ENCODE data around the gene IL12A. TPM values are rescaled to one million over a fixed set of nuclear protein-coding genes. Genes with fewer than 3 reads are reported as not detected.

IL12A gene
- total RNA-seq, 1 donor from 2014 or later, result 0.54 TPM

DNA sequence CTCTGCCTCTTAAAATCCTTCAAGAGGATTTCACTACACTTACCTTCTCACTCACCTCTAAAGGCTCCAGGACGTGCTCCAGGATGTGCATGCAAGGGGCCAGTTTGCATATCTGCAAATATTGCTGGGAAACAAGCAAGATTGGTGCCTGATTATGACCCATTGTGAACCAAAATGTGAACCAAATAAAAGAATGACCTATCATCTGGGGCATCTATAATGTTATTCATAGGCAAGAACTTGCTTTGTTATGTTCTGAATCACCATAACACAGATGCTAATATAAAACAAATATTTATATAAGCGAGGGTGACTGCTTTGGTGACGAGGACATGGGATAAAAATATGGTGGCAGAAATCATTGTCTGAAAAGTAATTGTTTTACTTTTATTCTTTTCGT, 5.5 kb downstream of the IL12A start:
- no peak overlapping the region for H3K27ac Mint-ChIP-seq (ENCODE audit: unreplicated experiment)
- TF ChIP-seq, protein P1, sequence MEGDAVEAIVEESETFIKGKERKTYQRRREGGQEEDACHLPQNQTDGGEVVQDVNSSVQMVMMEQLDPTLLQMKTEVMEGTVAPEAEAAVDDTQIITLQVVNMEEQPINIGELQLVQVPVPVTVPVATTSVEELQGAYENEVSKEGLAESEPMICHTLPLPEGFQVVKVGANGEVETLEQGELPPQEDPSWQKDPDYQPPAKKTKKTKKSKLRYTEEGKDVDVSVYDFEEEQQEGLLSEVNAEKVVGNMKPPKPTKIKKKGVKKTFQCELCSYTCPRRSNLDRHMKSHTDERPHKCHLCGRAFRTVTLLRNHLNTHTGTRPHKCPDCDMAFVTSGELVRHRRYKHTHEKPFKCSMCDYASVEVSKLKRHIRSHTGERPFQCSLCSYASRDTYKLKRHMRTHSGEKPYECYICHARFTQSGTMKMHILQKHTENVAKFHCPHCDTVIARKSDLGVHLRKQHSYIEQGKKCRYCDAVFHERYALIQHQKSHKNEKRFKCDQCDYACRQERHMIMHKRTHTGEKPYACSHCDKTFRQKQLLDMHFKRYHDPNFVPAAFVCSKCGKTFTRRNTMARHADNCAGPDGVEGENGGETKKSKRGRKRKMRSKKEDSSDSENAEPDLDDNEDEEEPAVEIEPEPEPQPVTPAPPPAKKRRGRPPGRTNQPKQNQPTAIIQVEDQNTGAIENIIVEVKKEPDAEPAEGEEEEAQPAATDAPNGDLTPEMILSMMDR (conservative IDR thresholded peaks at IDR 0.05), result no peak
- H3K36me3 Mint-ChIP-seq (ENCODE audit: low read depth), result peaks cover 4% of the 10 kb centered on the region
- peaks cover 17% of the 10 kb centered on the region for H3K27me3 Mint-ChIP-seq (ENCODE audit: low read depth)
- H3K4me1 Mint-ChIP-seq, result no peaks in the 10 kb centered on the region
- H3K4me3 Mint-ChIP-seq, result no peak overlapping the region
- DNase-seq (ENCODE audit: low read depth, low spot score), result no peak
- H3K9me3 Mint-ChIP-seq, result peaks cover 6% of the 10 kb centered on the region

DNA sequence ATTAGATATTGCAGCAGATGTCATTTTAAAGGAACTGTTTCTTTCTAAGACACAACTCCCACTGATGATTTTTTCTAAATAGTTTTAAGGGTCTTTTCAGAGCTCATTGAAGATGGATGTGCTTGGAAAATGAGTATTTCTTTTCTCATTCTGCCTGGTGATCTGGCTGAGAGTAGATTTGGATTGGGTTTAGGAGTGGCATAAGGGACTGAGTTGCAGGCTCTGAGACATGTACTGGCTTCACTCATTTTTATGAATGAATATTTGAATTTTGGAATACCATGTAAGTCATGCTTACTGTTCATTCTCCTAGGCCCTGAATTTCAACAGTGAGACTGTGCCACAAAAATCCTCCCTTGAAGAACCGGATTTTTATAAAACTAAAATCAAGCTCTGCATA, 6.5 kb downstream of the IL12A start:
- Mint-ChIP-seq H3K27me3 (ENCODE audit: low read depth) (peaks cover 11% of the 10 kb centered on the region), H3K9me3 (peaks cover 6% of the 10 kb centered on the region), H3K4me1 (no peaks in the 10 kb centered on the region), H3K36me3 (ENCODE audit: low read depth) (peaks cover 4% of the 10 kb centered on the region), H3K4me3 (no peak overlapping the region), H3K27ac (ENCODE audit: unreplicated experiment) (no peak overlapping the region)
- TF ChIP-seq, protein P1 (conservative IDR thresholded peaks at IDR 0.05), result no peak
- DNase-seq (ENCODE audit: low read depth, low spot score), result no peak

DNA sequence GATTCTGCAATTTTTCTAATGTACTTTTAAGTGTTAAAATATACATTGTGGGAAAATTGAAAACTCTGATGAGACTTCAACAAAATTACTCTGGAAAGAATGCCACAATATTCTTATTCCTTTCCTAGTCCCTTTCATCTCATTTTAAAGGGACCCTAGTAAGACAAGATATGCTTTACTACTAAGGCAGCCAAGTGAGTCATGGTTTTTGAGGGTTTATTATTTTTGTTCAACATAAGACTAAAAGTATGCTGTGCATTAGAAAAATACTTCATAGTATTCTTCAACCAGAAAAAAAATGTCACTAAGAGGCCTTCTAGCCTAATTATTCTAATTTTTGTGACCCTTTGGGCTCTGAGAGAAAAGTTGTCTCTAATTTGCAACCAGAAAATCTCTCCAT, 7.4 kb downstream of the IL12A start:
- Mint-ChIP-seq H3K36me3 (ENCODE audit: low read depth) (peaks cover 4% of the 10 kb centered on the region), H3K27me3 (ENCODE audit: low read depth) (peaks cover 6% of the 10 kb centered on the region), H3K4me1 (no peaks in the 10 kb centered on the region), H3K4me3 (no peak overlapping the region), H3K9me3 (peaks cover 6% of the 10 kb centered on the region), H3K27ac (ENCODE audit: unreplicated experiment) (no peak overlapping the region)
- DNase-seq (ENCODE audit: low read depth, low spot score), result no peak
- TF ChIP-seq, protein P1 (conservative IDR thresholded peaks at IDR 0.05), result no peak

DNA sequence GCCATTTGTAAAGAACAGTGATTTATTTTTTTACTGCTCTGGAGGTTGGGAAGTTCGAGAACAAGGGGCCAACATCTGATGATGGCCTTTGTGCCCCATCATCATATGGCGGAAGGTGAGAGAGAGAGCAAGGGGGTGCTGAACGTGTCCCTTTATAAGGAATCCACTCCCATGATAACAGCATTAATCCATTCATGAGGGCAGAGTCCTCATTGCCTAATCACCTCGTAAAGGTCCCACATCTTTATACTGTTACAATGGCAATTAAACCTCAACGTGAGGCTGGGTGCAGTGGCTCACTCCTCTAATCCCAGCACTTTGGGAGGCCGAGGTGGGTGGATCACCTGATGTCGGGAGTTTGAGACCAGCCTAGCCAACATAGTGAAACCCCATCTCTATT, 8.3 kb downstream of the IL12A start:
- H3K4me3 Mint-ChIP-seq, result no peak overlapping the region
- H3K4me1 Mint-ChIP-seq, result no peaks in the 10 kb centered on the region
- peaks cover 3% of the 10 kb centered on the region for H3K27me3 Mint-ChIP-seq (ENCODE audit: low read depth)
- DNase-seq (ENCODE audit: low read depth, low spot score), result no peak
- H3K27ac Mint-ChIP-seq (ENCODE audit: unreplicated experiment), result no peak overlapping the region
- H3K36me3 Mint-ChIP-seq (ENCODE audit: low read depth), result peaks cover 4% of the 10 kb centered on the region
- TF ChIP-seq, protein P1 (conservative IDR thresholded peaks at IDR 0.05), result no peak
- H3K9me3 Mint-ChIP-seq, result no peaks in the 10 kb centered on the region

DNA sequence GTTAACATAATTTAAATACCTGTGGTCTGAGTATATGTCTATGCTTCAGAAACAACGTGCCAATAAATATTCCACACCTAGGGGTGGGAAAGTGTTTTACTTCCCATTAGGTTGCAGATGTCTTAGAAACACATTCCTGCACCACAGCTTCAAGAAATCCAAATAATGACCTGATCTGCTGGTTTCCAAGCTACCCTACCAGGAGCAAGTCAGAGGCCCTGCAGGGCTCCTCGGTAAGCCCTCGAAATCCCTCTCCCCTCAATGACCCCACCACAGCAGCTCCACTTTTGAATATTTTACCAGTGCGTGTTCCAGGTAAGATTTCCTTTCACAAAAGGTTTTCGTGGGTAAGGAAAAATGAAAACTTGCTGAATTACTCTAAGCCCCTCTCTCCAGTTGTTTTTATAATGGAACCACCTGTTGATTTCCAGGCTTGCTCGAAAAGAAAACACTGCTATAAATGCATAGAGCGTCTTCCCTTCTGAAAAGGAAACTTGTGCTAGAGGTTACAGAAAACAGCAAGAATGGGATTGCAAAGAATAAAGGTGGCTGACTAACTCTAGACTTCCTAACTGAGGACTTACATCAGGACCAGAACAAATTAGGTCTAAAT, 12.6 kb downstream of the IL12A start:
- no peaks in the 10 kb centered on the region for H3K4me1 Mint-ChIP-seq
- no peaks in the 10 kb centered on the region for H3K36me3 Mint-ChIP-seq (ENCODE audit: low read depth)
- no peak overlapping the region for H3K27ac Mint-ChIP-seq (ENCODE audit: unreplicated experiment)
- no peaks in the 10 kb centered on the region for H3K9me3 Mint-ChIP-seq
- TF ChIP-seq, protein P1 (conservative IDR thresholded peaks at IDR 0.05), result no peak
- no peaks in the 10 kb centered on the region for H3K27me3 Mint-ChIP-seq (ENCODE audit: low read depth)
- no peak for DNase-seq (ENCODE audit: low read depth, low spot score)
- no peak overlapping the region for H3K4me3 Mint-ChIP-seq

Measured in neural crest cell (in vitro differentiated cells).